Cardiac septum (tissue), 1 donor: ENCODE data around the gene GTF2F1. TPM values are rescaled to one million over a fixed set of nuclear protein-coding genes. Genes with fewer than 3 reads are reported as not detected.
"Not testable (repeated sequence)": the region's sequence is repeated elsewhere in the genome, so short reads cannot be mapped to it uniquely, and the experiment has no call there.

Experiments used
- DNase-seq: peaks from one replicate; pipeline ENCODE4 v3.0.0-alpha.2; 2020; ENCODE audit warnings: low spot score
- intact Hi-C: fragments of 100-400 bp; cut with DNase I; formaldehyde crosslinking; loops from one replicate; pipeline ENCODE4 v1.14.0; 2022
- long read RNA-seq: library from polyadenylated mRNA; unstranded; transcript quantifications from one replicate; pipeline ENCODE4 v2.0.0, GENCODE V29; 2021
- total RNA-seq: library from RNA; stranded (reverse); fragmentation: NEBNext Ultra II Directional; extraction: Animal tissue kit (Norgen Biotek cat#: 25700); gene quantifications from one replicate; pipeline ENCODE4 v1.2.1, GENCODE V29; 2021
- donor health status: DM: no; HTN: no; CAD: no.

The GTF2F1 gene
- total RNA-seq: 30.9 TPM
- long read RNA-seq, transcript GTF2F1-201 (13 exons, 2,731 nt): major isoform, 44 of 59 reads
- long read RNA-seq, partial matches to known transcripts: 11 of 59 reads
- long read RNA-seq, other reads (novel, unspliced or antisense): 4 of 59 reads

GRCh38 chr19:6393074-6393982 lies at the start of gene GTF2F1:
TSS of gene GTF2F1 (minus strand) at chr19:6393164. CDS start at chr19:6392995, 169 bp downstream.
- intact Hi-C loops: loop anchor here (2.0 kb wide), 1 partner anchor 21 kb away; the partner anchor contains the start of gene ALKBH7

GRCh38 chr19:6442087-6442688 lies 49.2 kb upstream of the GTF2F1 start:
- intact Hi-C loops: no loop called here
- DNase-seq: no peak

More at GRCh38 chr19:6393074-6393982, at the start of gene GTF2F1:
- peak; percentile 95 for DNase-seq

GRCh38 chr19:6440905-6441304 lies 47.9 kb upstream of the GTF2F1 start:
- intact Hi-C loops: no loop called here
- DNase-seq: no peak

- intact Hi-C loops: no loop called here
- no peak for DNase-seq
These were observed 46.8 kb upstream of the GTF2F1 start for GRCh38 chr19:6439743-6440142.

GRCh38 chr19:6433663-6434062 lies 40.7 kb upstream of the GTF2F1 start, which contains the start of gene SLC25A41:
TSS of gene SLC25A41 (minus strand) at chr19:6433763. CDS start at chr19:6433693, 70 bp downstream.
- intact Hi-C loops: no loop called here
- DNase-seq: no peak

- intact Hi-C loops: no loop called here
- no peak for DNase-seq
These were observed 40.2 kb upstream of the GTF2F1 start for GRCh38 chr19:6433165-6433564.

GRCh38 chr19:6431891-6432290 lies 38.9 kb upstream of the GTF2F1 start:
- DNase-seq: no peak

GRCh38 chr19:6429419-6430221 lies 36.7 kb upstream of the GTF2F1 start:
- no peak for DNase-seq
- intact Hi-C loops: no loop called here

More at GRCh38 chr19:6431891-6432290, 38.9 kb upstream of the GTF2F1 start:
- intact Hi-C loops: no loop called here

GRCh38 chr19:6428692-6429418 lies 35.9 kb upstream of the GTF2F1 start:
- DNase-seq, intact Hi-C loops: not testable (repeated sequence)

- DNase-seq: no peak
- intact Hi-C loops: no loop called here
These were observed 34.2 kb upstream of the GTF2F1 start for GRCh38 chr19:6427131-6427530.

GRCh38 chr19:6425732-6426620 lies 33.0 kb upstream of the GTF2F1 start:
- no peak for DNase-seq
- intact Hi-C loops: no loop called here

- peak; percentile 100 for DNase-seq
- intact Hi-C loops: loop anchor here (5.0 kb wide), 1 partner anchor 53 kb away; the partner anchor contains the start of gene ALKBH7
These were observed 32.2 kb upstream of the GTF2F1 start for GRCh38 chr19:6424939-6425731.

GRCh38 chr19:6424195-6424938 lies 31.4 kb upstream of the GTF2F1 start, which contains the start of gene KHSRP:
TSS of gene KHSRP (minus strand) at chr19:6424811. CDS start at chr19:6424701, 110 bp downstream.
- no peak for DNase-seq
- intact Hi-C loops: loop anchor here (5.0 kb wide), 1 partner anchor 52 kb away; the partner anchor contains the start of gene ALKBH7

GRCh38 chr19:6423499-6424194 lies 30.7 kb upstream of the GTF2F1 start:
- DNase-seq: no peak
- intact Hi-C loops: loop anchor here (5.0 kb wide), 1 partner anchor 51 kb away; the partner anchor contains the start of gene ALKBH7
